GM23338 (cell line): ENCODE results near the gene PDHX. TPM values are rescaled to one million over a fixed set of nuclear protein-coding genes. Genes with fewer than 3 reads are reported as not detected.

Source experiments
- ATAC-seq: fragments of 200-7000 bp; cut with Tn5 transposase; 3 replicates; pipeline ENCODE4 v1.9.1; 2020
- DNase-seq: peaks from one replicate; pipeline ENCODE4 v3.0.0-alpha.2; 2015; ENCODE audit warnings: low spot score
- H2AFZ ChIP-seq: fragments of 200-600 bp; sonication (generic); 2 replicates; pipeline ENCODE4 v1.8.0; 2016; ENCODE audit warnings: antibody characterized with exemption, mild to moderate bottlenecking, moderate library complexity
- H3F3A ChIP-seq: fragments of 200-600 bp; sonication (generic); replicated peaks from 2 replicates; pipeline ENCODE4 v1.8.0; 2017; ENCODE audit warnings: antibody characterized with exemption, mixed run types, low read depth
- H3K27ac ChIP-seq: fragments of 200-600 bp; sonication (generic); 2 replicates; pipeline ENCODE4 v1.6.1; 2016; ENCODE audit warnings: low read depth
- H3K27me3 ChIP-seq: fragments of 200-600 bp; sonication (generic); 2 replicates; pipeline ENCODE4 v1.8.0; 2016; ENCODE audit warnings: mild to moderate bottlenecking, mixed run types, moderate library complexity; ENCODE audit not compliant: insufficient read depth
- H3K36me3 ChIP-seq: fragments of 200-600 bp; sonication (generic); 2 replicates; pipeline ENCODE4 v1.8.0; 2016; ENCODE audit warnings: mild to moderate bottlenecking; ENCODE audit not compliant: insufficient read depth
- H3K4me1 ChIP-seq: fragments of 200-600 bp; sonication (generic); 2 replicates; pipeline ENCODE4 v1.8.0; 2016; ENCODE audit warnings: mild to moderate bottlenecking, moderate library complexity; ENCODE audit not compliant: insufficient read depth
- H3K4me2 ChIP-seq: fragments of 200-600 bp; sonication (generic); 2 replicates; pipeline ENCODE4 v1.7.1; 2017; ENCODE audit warnings: mixed run types
- H3K4me3 ChIP-seq: fragments of 200-600 bp; sonication (generic); 2 replicates; pipeline ENCODE4 v1.6.1; 2016; ENCODE audit warnings: mixed run types
- H3K79me2 ChIP-seq: fragments of 200-600 bp; sonication (generic); replicated peaks from 2 replicates; pipeline ENCODE4 v1.8.0; 2017; ENCODE audit warnings: mild to moderate bottlenecking; ENCODE audit not compliant: insufficient read depth
- H3K9me2 ChIP-seq: fragments of 200-600 bp; sonication (generic); 2 replicates; pipeline ENCODE4 v1.8.0; 2017; ENCODE audit not compliant: insufficient read depth
- H4K20me1 ChIP-seq: fragments of 200-600 bp; sonication (generic); replicated peaks from 2 replicates; pipeline ENCODE4 v1.8.0; 2017; ENCODE audit warnings: mild to moderate bottlenecking; ENCODE audit not compliant: insufficient read depth
- H3K27ac Mint-ChIP-seq: 2 replicates; pipeline ENCODE4 v1.8.0; 2020; ENCODE audit warnings: inconsistent platforms, mild to moderate bottlenecking, moderate library complexity, mixed read lengths
- H3K27me3 Mint-ChIP-seq: 3 replicates; pipeline ENCODE4 v1.8.0; 2022; ENCODE audit warnings: low read depth, mild to moderate bottlenecking, moderate library complexity, mixed read lengths, inconsistent platforms; ENCODE audit not compliant: insufficient read depth, poor library complexity
- H3K36me3 Mint-ChIP-seq: 3 replicates; pipeline ENCODE4 v1.8.0; 2021; ENCODE audit warnings: low read depth, mild to moderate bottlenecking, inconsistent platforms, moderate library complexity, mixed read lengths
- H3K4me1 Mint-ChIP-seq: 3 replicates; pipeline ENCODE4 v1.8.0; 2020; ENCODE audit warnings: mild to moderate bottlenecking, inconsistent platforms, mixed read lengths
- H3K4me3 Mint-ChIP-seq: 3 replicates; pipeline ENCODE4 v1.8.0; 2021; ENCODE audit warnings: moderate library complexity, mild to moderate bottlenecking, inconsistent platforms, mixed read lengths
- H3K9me3 Mint-ChIP-seq: 3 replicates; pipeline ENCODE4 v1.8.0; 2020; ENCODE audit warnings: moderate library complexity, mild to moderate bottlenecking, inconsistent platforms, mixed read lengths
- CREB1 ChIP-seq: fragments of 250-450 bp; sonication (Bioruptor Pico); IDR thresholded peaks from 2 replicates; pipeline ENCODE4 v1.5.0; 2020; ENCODE audit warnings: low read depth, mild to moderate bottlenecking, moderate library complexity
- EZH2 ChIP-seq: fragments of 200-600 bp; sonication (generic); IDR thresholded peaks from one replicate; pipeline ENCODE4 v1.8.0; 2017; ENCODE audit warnings: antibody characterized with exemption, mild to moderate bottlenecking, low read depth; ENCODE audit not compliant: unreplicated experiment
- EZH2phosphoT487 ChIP-seq: fragments of 200-600 bp; sonication (generic); IDR thresholded peaks from one replicate; pipeline ENCODE4 v1.8.1; 2018; ENCODE audit warnings: antibody characterized with exemption; ENCODE audit not compliant: unreplicated experiment
- JUNB ChIP-seq: IDR thresholded peaks from one replicate; pipeline ENCODE4 v1.6.1; 2016; ENCODE audit warnings: antibody characterized with exemption; ENCODE audit not compliant: unreplicated experiment
- NANOG ChIP-seq: IDR thresholded peaks from 2 replicates; pipeline ENCODE4 v1.6.1; 2016; ENCODE audit warnings: antibody characterized with exemption, borderline replicate concordance
- POLR2AphosphoS5 ChIP-seq: IDR thresholded peaks from 2 replicates; pipeline ENCODE4 v1.6.1; 2016; ENCODE audit warnings: antibody characterized with exemption, low read depth
- STAT1 ChIP-seq: IDR thresholded peaks from one replicate; pipeline ENCODE4 v1.6.1; 2016; ENCODE audit warnings: antibody characterized with exemption; ENCODE audit not compliant: unreplicated experiment
- ZNF114 ChIP-seq: fragments of 250-450 bp; sonication (Bioruptor Pico); IDR thresholded peaks from 2 replicates; pipeline ENCODE4 v1.5.0; 2020; ENCODE audit warnings: mild to moderate bottlenecking, moderate library complexity
- ZNF331 ChIP-seq: fragments of 250-450 bp; sonication (Bioruptor Pico); IDR thresholded peaks from 2 replicates; pipeline ENCODE4 v1.5.0; 2020; ENCODE audit warnings: low read depth, mild to moderate bottlenecking, moderate library complexity
- polyA plus RNA-seq: library from polyadenylated mRNA; unstranded; fragments of >200 nt; fragmentation: Nextera tagmentation; extraction: Ambion mirVana; gene quantifications from 2 replicates; pipeline ENCODE4 v1.2.1, GENCODE V29; 2016
- total RNA-seq: library from RNA; depleted of rRNA; stranded (reverse); fragments of >200 nt; shearing (Covaris generic); gene quantifications from 2 replicates; pipeline ENCODE4 v1.2.3, GENCODE V29; 2014
- TF ChIP-seq, protein P1 (sequence below): IDR thresholded peaks from one replicate; pipeline ENCODE4 v1.6.1; 2018; ENCODE audit warnings: antibody characterized with exemption; ENCODE audit not compliant: unreplicated experiment
- TF ChIP-seq, protein P2 (sequence below): IDR thresholded peaks from 2 replicates; pipeline ENCODE4 v1.6.1; 2016; ENCODE audit warnings: antibody characterized with exemption
- TF ChIP-seq, protein P3 (sequence below), 2 experiments: fragments of 200-600 bp in 1 of 2; sonication (generic) in 1 of 2; conservative IDR thresholded peaks; 2 replicates each; pipeline versions ENCODE4 v1.5.1 to v1.6.1; 2016 to 2017; ENCODE audit warnings: antibody characterized with exemption in 2 of 2, low read depth in 2 of 2, mild to moderate bottlenecking in 2 of 2, moderate library complexity in 1 of 2
- TF ChIP-seq, protein P4 (sequence below): fragments of 250-450 bp; sonication (Bioruptor Pico); IDR thresholded peaks from 2 replicates; pipeline ENCODE4 v1.5.0; 2020; ENCODE audit warnings: mild to moderate bottlenecking, moderate library complexity

The PDHX gene
- total and polyA plus RNA-seq, 2 experiments from 2014 or later: 36.9 to 40.2 TPM

DNA sequence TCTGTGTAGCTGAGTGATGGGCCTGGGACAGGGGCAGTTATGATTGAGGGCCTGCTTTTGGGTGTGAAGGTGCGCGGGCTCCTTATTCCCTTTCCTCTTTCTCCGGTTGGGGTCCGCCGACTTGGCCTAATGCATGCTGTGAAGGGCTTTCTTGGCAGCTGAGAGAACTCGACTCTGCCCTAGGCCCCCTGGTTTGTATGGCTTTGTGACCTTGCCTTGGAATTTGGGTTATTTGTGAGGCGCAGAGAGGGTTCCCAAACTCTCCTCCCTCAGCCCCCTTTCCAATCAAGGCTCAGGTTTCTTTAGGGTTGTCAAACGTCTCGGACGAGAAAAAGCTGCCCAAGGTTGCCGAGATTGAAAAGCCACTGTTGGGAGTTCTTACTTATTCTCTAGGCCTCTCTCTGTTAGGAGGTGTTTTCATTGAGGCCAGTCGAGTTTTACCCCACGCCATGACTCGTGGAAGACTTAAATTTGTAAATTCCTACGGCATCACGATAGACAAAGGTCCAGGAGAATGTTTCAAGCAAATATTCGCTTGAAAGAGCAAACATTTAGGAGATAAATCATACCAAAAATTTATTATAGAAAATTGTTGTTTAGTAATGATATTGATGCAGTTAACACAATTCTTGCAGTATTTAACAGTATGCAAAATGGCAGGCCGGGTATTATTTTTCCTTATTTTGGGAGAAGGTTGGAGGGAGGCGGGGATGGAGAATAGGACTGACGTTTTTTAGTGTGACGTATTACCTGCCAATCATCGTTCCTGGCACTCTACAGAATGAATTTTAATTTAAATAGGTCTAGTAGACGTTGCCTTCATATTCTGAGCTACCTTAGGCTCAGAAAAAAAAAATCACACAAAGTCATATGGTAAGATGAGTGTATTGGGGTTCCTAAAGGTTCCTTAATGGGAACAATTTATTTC is 689 bp downstream of the PDHX start:
- Mint-ChIP-seq H3K4me1 (peaks cover 20% of the 10 kb centered on the region), H3K27me3 (peaks cover 8% of the 10 kb centered on the region), H3K36me3 (peaks cover 23% of the 10 kb centered on the region), H3K9me3 (no peaks in the 10 kb centered on the region; the same call in 1 of the 3 replicates), H3K4me3 (peak overlapping the region; percentile 93), H3K27ac (peak overlapping the region; percentile 99)
- H4K20me1 ChIP-seq: peaks cover 26% of the 10 kb centered on the region
- peak; percentile 39 for ATAC-seq
- H3F3A ChIP-seq: peaks cover 8% of the 10 kb centered on the region
- H3K27ac ChIP-seq: peak overlapping the region; percentile 98
- H3K36me3 ChIP-seq: no peaks in the 10 kb centered on the region
- DNase-seq: peak; percentile 81
- H2AFZ ChIP-seq: peak overlapping the region; percentile 92; the same call in 1 of the 2 replicates
- peaks cover 10% of the 10 kb centered on the region for H3K4me1 ChIP-seq
- peak overlapping the region; percentile 95 for H3K4me3 ChIP-seq
- H3K27me3 ChIP-seq: no peaks in the 10 kb centered on the region
- peaks cover 6% of the 10 kb centered on the region for H3K9me2 ChIP-seq
- peak overlapping the region; percentile 85 for H3K4me2 ChIP-seq
- TF ChIP-seq EZH2 (no peak), JUNB (no peak), STAT1 (no peak), CREB1 (no peak), ZNF114 (no peak), NANOG (no peak), EZH2phosphoT487 (no peak), ZNF331 (CRISPR knock-in tag) (no peak), POLR2AphosphoS5 (no peak)
- TF ChIP-seq, protein P1, sequence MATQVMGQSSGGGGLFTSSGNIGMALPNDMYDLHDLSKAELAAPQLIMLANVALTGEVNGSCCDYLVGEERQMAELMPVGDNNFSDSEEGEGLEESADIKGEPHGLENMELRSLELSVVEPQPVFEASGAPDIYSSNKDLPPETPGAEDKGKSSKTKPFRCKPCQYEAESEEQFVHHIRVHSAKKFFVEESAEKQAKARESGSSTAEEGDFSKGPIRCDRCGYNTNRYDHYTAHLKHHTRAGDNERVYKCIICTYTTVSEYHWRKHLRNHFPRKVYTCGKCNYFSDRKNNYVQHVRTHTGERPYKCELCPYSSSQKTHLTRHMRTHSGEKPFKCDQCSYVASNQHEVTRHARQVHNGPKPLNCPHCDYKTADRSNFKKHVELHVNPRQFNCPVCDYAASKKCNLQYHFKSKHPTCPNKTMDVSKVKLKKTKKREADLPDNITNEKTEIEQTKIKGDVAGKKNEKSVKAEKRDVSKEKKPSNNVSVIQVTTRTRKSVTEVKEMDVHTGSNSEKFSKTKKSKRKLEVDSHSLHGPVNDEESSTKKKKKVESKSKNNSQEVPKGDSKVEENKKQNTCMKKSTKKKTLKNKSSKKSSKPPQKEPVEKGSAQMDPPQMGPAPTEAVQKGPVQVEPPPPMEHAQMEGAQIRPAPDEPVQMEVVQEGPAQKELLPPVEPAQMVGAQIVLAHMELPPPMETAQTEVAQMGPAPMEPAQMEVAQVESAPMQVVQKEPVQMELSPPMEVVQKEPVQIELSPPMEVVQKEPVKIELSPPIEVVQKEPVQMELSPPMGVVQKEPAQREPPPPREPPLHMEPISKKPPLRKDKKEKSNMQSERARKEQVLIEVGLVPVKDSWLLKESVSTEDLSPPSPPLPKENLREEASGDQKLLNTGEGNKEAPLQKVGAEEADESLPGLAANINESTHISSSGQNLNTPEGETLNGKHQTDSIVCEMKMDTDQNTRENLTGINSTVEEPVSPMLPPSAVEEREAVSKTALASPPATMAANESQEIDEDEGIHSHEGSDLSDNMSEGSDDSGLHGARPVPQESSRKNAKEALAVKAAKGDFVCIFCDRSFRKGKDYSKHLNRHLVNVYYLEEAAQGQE: no peak
- TF ChIP-seq, protein P2, sequence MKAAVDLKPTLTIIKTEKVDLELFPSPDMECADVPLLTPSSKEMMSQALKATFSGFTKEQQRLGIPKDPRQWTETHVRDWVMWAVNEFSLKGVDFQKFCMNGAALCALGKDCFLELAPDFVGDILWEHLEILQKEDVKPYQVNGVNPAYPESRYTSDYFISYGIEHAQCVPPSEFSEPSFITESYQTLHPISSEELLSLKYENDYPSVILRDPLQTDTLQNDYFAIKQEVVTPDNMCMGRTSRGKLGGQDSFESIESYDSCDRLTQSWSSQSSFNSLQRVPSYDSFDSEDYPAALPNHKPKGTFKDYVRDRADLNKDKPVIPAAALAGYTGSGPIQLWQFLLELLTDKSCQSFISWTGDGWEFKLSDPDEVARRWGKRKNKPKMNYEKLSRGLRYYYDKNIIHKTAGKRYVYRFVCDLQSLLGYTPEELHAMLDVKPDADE: no peak
- TF ChIP-seq, protein P3, sequence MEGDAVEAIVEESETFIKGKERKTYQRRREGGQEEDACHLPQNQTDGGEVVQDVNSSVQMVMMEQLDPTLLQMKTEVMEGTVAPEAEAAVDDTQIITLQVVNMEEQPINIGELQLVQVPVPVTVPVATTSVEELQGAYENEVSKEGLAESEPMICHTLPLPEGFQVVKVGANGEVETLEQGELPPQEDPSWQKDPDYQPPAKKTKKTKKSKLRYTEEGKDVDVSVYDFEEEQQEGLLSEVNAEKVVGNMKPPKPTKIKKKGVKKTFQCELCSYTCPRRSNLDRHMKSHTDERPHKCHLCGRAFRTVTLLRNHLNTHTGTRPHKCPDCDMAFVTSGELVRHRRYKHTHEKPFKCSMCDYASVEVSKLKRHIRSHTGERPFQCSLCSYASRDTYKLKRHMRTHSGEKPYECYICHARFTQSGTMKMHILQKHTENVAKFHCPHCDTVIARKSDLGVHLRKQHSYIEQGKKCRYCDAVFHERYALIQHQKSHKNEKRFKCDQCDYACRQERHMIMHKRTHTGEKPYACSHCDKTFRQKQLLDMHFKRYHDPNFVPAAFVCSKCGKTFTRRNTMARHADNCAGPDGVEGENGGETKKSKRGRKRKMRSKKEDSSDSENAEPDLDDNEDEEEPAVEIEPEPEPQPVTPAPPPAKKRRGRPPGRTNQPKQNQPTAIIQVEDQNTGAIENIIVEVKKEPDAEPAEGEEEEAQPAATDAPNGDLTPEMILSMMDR (conservative IDR thresholded peaks at IDR 0.05; ENCODE audit: low read depth in 2 of 2): no peak
- TF ChIP-seq, protein P4, sequence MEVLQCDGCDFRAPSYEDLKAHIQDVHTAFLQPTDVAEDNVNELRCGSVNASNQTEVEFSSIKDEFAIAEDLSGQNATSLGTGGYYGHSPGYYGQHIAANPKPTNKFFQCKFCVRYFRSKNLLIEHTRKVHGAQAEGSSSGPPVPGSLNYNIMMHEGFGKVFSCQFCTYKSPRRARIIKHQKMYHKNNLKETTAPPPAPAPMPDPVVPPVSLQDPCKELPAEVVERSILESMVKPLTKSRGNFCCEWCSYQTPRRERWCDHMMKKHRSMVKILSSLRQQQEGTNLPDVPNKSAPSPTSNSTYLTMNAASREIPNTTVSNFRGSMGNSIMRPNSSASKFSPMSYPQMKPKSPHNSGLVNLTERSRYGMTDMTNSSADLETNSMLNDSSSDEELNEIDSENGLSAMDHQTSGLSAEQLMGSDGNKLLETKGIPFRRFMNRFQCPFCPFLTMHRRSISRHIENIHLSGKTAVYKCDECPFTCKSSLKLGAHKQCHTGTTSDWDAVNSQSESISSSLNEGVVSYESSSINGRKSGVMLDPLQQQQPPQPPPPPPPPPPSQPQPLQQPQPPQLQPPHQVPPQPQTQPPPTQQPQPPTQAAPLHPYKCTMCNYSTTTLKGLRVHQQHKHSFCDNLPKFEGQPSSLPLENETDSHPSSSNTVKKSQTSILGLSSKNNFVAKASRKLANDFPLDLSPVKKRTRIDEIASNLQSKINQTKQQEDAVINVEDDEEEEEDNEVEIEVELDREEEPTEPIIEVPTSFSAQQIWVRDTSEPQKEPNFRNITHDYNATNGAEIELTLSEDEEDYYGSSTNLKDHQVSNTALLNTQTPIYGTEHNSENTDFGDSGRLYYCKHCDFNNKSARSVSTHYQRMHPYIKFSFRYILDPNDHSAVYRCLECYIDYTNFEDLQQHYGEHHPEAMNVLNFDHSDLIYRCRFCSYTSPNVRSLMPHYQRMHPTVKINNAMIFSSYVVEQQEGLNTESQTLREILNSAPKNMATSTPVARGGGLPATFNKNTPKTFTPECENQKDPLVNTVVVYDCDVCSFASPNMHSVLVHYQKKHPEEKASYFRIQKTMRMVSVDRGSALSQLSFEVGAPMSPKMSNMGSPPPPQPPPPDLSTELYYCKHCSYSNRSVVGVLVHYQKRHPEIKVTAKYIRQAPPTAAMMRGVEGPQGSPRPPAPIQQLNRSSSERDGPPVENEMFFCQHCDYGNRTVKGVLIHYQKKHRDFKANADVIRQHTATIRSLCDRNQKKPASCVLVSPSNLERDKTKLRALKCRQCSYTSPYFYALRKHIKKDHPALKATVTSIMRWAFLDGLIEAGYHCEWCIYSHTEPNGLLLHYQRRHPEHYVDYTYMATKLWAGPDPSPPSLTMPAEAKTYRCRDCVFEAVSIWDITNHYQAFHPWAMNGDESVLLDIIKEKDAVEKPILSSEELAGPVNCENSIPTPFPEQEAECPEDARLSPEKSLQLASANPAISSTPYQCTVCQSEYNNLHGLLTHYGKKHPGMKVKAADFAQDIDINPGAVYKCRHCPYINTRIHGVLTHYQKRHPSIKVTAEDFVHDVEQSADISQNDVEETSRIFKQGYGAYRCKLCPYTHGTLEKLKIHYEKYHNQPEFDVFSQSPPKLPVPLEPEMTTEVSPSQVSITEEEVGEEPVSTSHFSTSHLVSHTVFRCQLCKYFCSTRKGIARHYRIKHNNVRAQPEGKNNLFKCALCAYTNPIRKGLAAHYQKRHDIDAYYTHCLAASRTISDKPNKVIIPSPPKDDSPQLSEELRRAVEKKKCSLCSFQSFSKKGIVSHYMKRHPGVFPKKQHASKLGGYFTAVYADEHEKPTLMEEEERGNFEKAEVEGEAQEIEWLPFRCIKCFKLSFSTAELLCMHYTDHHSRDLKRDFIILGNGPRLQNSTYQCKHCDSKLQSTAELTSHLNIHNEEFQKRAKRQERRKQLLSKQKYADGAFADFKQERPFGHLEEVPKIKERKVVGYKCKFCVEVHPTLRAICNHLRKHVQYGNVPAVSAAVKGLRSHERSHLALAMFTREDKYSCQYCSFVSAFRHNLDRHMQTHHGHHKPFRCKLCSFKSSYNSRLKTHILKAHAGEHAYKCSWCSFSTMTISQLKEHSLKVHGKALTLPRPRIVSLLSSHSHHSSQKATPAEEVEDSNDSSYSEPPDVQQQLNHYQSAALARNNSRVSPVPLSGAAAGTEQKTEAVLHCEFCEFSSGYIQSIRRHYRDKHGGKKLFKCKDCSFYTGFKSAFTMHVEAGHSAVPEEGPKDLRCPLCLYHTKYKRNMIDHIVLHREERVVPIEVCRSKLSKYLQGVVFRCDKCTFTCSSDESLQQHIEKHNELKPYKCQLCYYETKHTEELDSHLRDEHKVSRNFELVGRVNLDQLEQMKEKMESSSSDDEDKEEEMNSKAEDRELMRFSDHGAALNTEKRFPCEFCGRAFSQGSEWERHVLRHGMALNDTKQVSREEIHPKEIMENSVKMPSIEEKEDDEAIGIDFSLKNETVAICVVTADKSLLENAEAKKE (CRISPR knock-in tag): no peak
- H3K79me2 ChIP-seq: peaks cover 81% of the 10 kb centered on the region
